OCI-LY3 (cell line): Measurements from ENCODE around the gene FRRS1L.

Experiments
- CTCF ChIP-seq: fragments of 200-600, 300-600 bp; sonication (generic); IDR thresholded peaks from 2 replicates; pipeline ENCODE4 v1.5.1; 2014; ENCODE audit warnings: antibody characterized with exemption, low read length, low read depth
- EZH2phosphoT487 ChIP-seq: fragments of 200-600 bp; shearing (Covaris generic); IDR thresholded peaks from 2 replicates; pipeline ENCODE4 v1.6.1; 2018; ENCODE audit warnings: antibody characterized with exemption, mixed run types, low read depth

- TF ChIP-seq CTCF: no peak
- TF ChIP-seq EZH2phosphoT487: no peak
Observed at GRCh38 chr9:109085510-109085909, 81.5 kb downstream of the FRRS1L start.
